Stimulated activated CD4-positive, alpha-beta T cell treated with anti-CD3 and anti-CD28 coated beads, Interleukin-15, amount 100 ng/mL, for 1 hour (primary cell): ENCODE measurements around the gene PERM1.

ENCODE experiments used
- DNase-seq, 2 donors: peaks; one replicate each; pipeline ENCODE4 v3.0.0-alpha.2; 2020; ENCODE audit warnings: low read depth in 1 of 2, low spot score in 1 of 2

PERM1 gene

GRCh38 chr1:966135-966703, 15.7 kb downstream of the PERM1 start, which contains the start of gene PLEKHN1:
Gene PLEKHN1, plus strand, starts transcription at chr1:966482. Its CDS starts 50 bp downstream, at chr1:966532.
- no peak for DNase-seq

GRCh38 chr1:965526-966134, 16.3 kb downstream of the PERM1 start:
- no peak for DNase-seq

- DNase-seq = no peak
Measured at GRCh38 chr1:964691-965525, 17.0 kb downstream of the PERM1 start.

- no peak for DNase-seq
Measured at GRCh38 chr1:963746-964525, 18.0 kb downstream of the PERM1 start.

- no peak for DNase-seq
Measured at GRCh38 chr1:963301-963651, 18.6 kb downstream of the PERM1 start.

GRCh38 chr1:962381-963300, 19.3 kb downstream of the PERM1 start:
- no peak for DNase-seq

- DNase-seq = no peak
Measured at GRCh38 chr1:961132-961669, 20.7 kb downstream of the PERM1 start.

GRCh38 chr1:960363-961131, 21.3 kb downstream of the PERM1 start, which contains the start of gene KLHL17:
Gene KLHL17, plus strand, starts transcription at chr1:960584. Its CDS starts 110 bp downstream, at chr1:960694.
- DNase-seq = peak; percentile 52 to 80

GRCh38 chr1:959731-960362, 22.0 kb downstream of the PERM1 start:
- no peak for DNase-seq

GRCh38 chr1:958823-959730, 22.8 kb downstream of the PERM1 start, which contains the start of gene NOC2L:
Gene NOC2L, minus strand, starts transcription at chr1:959256. Its CDS starts 16 bp downstream, at chr1:959240.
- peak; percentile 96 to 99 for DNase-seq

- DNase-seq = no peak
Measured at GRCh38 chr1:956636-957035, 25.3 kb downstream of the PERM1 start.

- DNase-seq = no peak
Measured at GRCh38 chr1:955474-955873, 26.4 kb downstream of the PERM1 start.

GRCh38 chr1:954927-955326, 27.0 kb downstream of the PERM1 start:
- DNase-seq = no peak

- no peak for DNase-seq
Measured at GRCh38 chr1:953524-954320, 28.2 kb downstream of the PERM1 start.

GRCh38 chr1:952603-953002, 29.3 kb downstream of the PERM1 start:
- no peak for DNase-seq

- no peak for DNase-seq
Measured at GRCh38 chr1:952201-952600, 29.7 kb downstream of the PERM1 start.

- DNase-seq = no peak
Measured at GRCh38 chr1:951364-951763, 30.5 kb downstream of the PERM1 start.
